ENCODE data around the gene STPG3. TPM values are rescaled to one million over a fixed set of nuclear protein-coding genes. Genes with fewer than 3 reads are reported as not detected.

Gene STPG3
- total and polyA plus RNA-seq, 2 of the 13 experiments (the other 11 are each of a cell fraction or from before 2014, with no cell fraction given) = not detected

- H2AFZ ChIP-seq (ENCODE audit: low read length) = no peak overlapping the region
- DNase-seq (ENCODE audit: low spot score) = peak; percentile 45
- ATAC-seq = peak; percentile 53
- H3K36me3 ChIP-seq (replicated peaks in 1 of 2; ENCODE audit: control insufficient read depth in 1 of 2, insufficient read depth in 2 of 2, low read length in 2 of 2) = no peaks in the 10 kb centered on the region
- ChIA-PET CTCF (ENCODE audit: low intra/inter-chr PET ratio, low total read pairs) (interaction anchor here (0.9 to 2.6 kb wide), 10 partner anchors 12 to 117 kb away, joined by 3 to 19 read pairs (median 3); partner anchors contain the start of genes ANAPC2, SSNA1 and TOR4A), POLR2A (interaction anchor here (0.7 to 7.4 kb wide), 14 partner anchors 8 to 180 kb away, joined by 4 to 78 read pairs (median 7); partner anchors contain the start of genes ANAPC2, CYSRT1, MAN1B1 and NELFB)
- peak overlapping the region; percentile 85 for H3K4me2 ChIP-seq (ENCODE audit: low read depth, low read length)
- peaks cover 59% of the 10 kb centered on the region for H3K4me1 ChIP-seq (ENCODE audit: insufficient read depth, low read length)
- H3K27me3 ChIP-seq (ENCODE audit: control insufficient read depth in 1 of 2, insufficient read depth in 2 of 2, low read length in 2 of 2) = no peaks in the 10 kb centered on the region
- in situ Hi-C loops (cut with HindIII; ENCODE audit: extremely low pct_ligation_motif_present, low pct_unique_long_range_greater_than_20kb) (no loop called here), intact Hi-C loops (cut with micrococcal nuclease; ENCODE audit: unreplicated experiment) (loop anchor here (2.0 kb wide), 1 partner anchor 13 kb away; the partner anchor contains the start of gene RNF208)
- peak overlapping the region; percentile 67 to 81 (median 72) for H3K4me3 ChIP-seq (replicated peaks in 1 of 3; ENCODE audit: insufficient read depth in 1 of 3, low read depth in 2 of 3, low read length in 3 of 3)
- peak overlapping the region; percentile 68 for H3K27ac ChIP-seq (ENCODE audit: extremely low read length, insufficient read depth, low read length)
- H4K20me1 ChIP-seq (ENCODE audit: insufficient read depth, low read length) = no peaks in the 10 kb centered on the region
- WGBS (ENCODE audit: low lambda C conversion rate) = 0% methylated on average over 3 of the region's 35 CpGs
- peak overlapping the region; percentile 72 for H3K9ac ChIP-seq (ENCODE audit: insufficient read depth, low read depth, low read length)
- FAIRE-seq = no peak
- H3K9me3 ChIP-seq (ENCODE audit: low read length) = no peaks in the 10 kb centered on the region
- H3K79me2 ChIP-seq (ENCODE audit: insufficient read depth, low read length) = peaks cover 15% of the 10 kb centered on the region
- no TSS peak for BruUV-seq (replicated peaks)
- TF ChIP-seq ATF6 (CRISPR knock-in tag; conservative IDR thresholded peaks at IDR 0.05) (no peak), ZNF597 (CRISPR knock-in tag; IDR thresholded peaks at IDR 0.05) (no peak), AKNA (CRISPR knock-in tag; IDR thresholded peaks at IDR 0.05; ENCODE audit: borderline replicate concordance) (no peak), RFX1 (IDR thresholded peaks at IDR 0.05) (no peak), ELF4 (CRISPR knock-in tag; IDR thresholded peaks at IDR 0.05; ENCODE audit: borderline replicate concordance) (no peak), THAP7 (CRISPR knock-in tag; IDR thresholded peaks at IDR 0.05) (no peak; the same call in 1 of the 2 replicates), PRDM10 (CRISPR knock-in tag; IDR thresholded peaks at IDR 0.05; ENCODE audit: low read depth) (peak; percentile 53; the same call in 1 of the 2 replicates), ZNF329 (CRISPR knock-in tag; IDR thresholded peaks at IDR 0.05; ENCODE audit: low read depth) (no peak)
Observed at GRCh38 chr9:137235424-137236237, 15.5 kb upstream of the STPG3 start.

Data from HepG2 (cell line).